WERI-Rb-1 (cell line): ENCODE data around the gene BAZ2B.

Experiments used
- DNase-seq: peaks from one replicate; pipeline ENCODE4 v3.0.0-alpha.2; 2020
- H3K27ac ChIP-seq: fragments of 250-450 bp; sonication (Bioruptor Pico); 2 replicates; pipeline ENCODE4 v1.5.1; 2020; ENCODE audit warnings: mild to moderate bottlenecking, moderate library complexity
- H3K27me3 ChIP-seq: fragments of 250-450 bp; sonication (Bioruptor Pico); 2 replicates; pipeline ENCODE4 v1.5.1; 2021; ENCODE audit warnings: mild to moderate bottlenecking, low read depth, moderate library complexity; ENCODE audit not compliant: insufficient read depth, severe bottlenecking
- H3K36me3 ChIP-seq: fragments of 250-450 bp; sonication (Bioruptor Pico); 2 replicates; pipeline ENCODE4 v1.5.1; 2020; ENCODE audit warnings: mild to moderate bottlenecking, moderate library complexity
- H3K4me3 ChIP-seq: 2 replicates; pipeline ENCODE4 v1.5.1; 2011; ENCODE audit warnings: low read depth, mild to moderate bottlenecking, control low read depth, low read length
- H3K9me3 ChIP-seq: fragments of 250-450 bp; sonication (Bioruptor Pico); 2 replicates; pipeline ENCODE4 v1.5.1; 2021; ENCODE audit warnings: mild to moderate bottlenecking, moderate library complexity; ENCODE audit not compliant: severe bottlenecking
- TF ChIP-seq, protein P1 (sequence below): IDR thresholded peaks from 2 replicates; pipeline ENCODE4 v1.5.1; 2011; ENCODE audit warnings: low read depth, mild to moderate bottlenecking, control low read depth, inconsistent platforms, low read length

BAZ2B gene

DNA sequence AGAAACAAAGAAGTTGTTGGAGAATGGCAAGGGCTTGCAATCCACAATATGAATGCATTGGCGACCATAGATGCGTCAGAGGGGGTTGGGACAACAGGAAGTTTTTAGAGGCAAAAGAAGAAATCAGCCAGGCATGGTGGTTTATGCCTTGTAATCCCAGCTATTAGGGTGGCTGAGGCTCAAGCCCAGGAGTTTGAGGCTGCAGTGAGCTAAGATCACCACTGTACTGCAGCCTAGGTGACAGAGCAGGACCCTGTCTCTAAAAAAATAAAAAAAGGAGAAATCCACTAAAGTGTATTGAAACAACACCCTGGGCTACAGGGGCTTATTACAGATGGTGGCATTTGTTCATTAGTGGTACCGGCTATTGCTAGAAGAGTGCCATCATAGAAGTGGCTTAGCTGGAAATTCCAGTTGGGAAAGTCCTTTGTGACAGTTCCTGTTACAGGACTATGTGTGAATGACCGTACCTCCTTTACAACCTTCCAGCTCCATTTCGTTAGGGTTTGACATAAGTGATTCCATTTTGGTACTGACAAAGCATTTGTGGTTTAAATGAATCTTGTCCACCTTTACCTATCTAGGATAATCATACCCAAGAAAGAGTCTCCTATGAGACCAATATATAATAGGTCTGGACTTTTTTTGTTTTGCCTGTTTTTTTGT is 319.2 kb downstream of the BAZ2B start:
- peak; percentile 18 for DNase-seq
- Histone ChIP-seq H3K36me3 (no peaks in the 10 kb centered on the region), H3K27ac (no peak overlapping the region), H3K27me3 (no peaks in the 10 kb centered on the region), H3K4me3 (no peak overlapping the region), H3K9me3 (peaks cover 5% of the 10 kb centered on the region)
- TF ChIP-seq, protein P1, sequence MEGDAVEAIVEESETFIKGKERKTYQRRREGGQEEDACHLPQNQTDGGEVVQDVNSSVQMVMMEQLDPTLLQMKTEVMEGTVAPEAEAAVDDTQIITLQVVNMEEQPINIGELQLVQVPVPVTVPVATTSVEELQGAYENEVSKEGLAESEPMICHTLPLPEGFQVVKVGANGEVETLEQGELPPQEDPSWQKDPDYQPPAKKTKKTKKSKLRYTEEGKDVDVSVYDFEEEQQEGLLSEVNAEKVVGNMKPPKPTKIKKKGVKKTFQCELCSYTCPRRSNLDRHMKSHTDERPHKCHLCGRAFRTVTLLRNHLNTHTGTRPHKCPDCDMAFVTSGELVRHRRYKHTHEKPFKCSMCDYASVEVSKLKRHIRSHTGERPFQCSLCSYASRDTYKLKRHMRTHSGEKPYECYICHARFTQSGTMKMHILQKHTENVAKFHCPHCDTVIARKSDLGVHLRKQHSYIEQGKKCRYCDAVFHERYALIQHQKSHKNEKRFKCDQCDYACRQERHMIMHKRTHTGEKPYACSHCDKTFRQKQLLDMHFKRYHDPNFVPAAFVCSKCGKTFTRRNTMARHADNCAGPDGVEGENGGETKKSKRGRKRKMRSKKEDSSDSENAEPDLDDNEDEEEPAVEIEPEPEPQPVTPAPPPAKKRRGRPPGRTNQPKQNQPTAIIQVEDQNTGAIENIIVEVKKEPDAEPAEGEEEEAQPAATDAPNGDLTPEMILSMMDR, result no peak

DNA sequence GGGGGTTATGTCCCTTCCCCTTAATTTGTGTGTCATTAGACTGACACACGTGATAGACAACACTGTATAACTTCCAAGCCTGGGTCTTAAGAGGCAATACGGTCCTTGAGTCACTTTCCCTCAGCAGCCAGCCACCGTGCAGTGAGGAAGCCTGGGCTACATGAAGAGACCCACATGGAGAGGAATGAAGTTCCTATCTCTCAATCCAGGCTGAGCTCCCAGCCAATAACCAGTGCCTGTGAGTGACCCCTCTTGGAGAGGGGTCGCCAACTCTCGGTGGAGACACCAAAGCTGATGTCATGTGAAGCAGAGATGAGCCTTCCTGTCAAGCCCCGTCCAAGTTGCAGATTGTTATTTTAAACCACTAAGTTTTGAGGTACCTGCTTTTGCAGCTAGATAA is 324.2 kb downstream of the BAZ2B start:
- no peaks in the 10 kb centered on the region for H3K36me3 ChIP-seq
- H3K4me3 ChIP-seq, result no peak overlapping the region
- H3K27me3 ChIP-seq, result no peaks in the 10 kb centered on the region
- no peak for DNase-seq
- H3K27ac ChIP-seq, result no peak overlapping the region
- no peaks in the 10 kb centered on the region for H3K9me3 ChIP-seq
- TF ChIP-seq, protein P1, result no peak

DNA sequence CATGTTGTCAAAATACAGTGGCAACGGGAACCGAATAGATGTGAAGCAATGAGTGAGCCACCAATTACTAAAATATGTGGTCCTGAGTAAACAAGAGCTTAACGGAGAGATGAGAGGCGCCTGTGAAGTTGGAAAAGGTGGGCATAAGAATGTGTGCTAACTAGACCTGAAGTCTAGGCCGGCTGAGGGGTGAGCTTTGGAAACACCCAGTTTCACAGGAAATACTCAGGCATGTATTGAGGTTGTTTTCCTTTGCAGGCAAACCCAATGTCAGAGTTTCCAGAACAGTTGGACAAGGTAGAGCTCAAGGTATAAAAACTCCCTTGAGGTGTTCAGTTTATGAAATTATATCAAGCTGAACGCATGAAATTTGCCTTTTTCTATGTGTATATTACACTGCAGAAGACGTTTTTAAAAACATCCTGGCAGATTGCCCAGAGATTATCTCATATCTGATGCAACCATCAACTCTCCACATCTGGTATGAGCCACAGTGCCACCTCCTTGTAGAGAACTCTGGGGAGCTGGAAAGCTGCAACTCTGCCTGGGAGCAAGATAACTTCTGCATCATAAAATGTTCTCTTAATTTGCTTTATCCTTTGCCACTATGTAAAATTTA is 325.9 kb downstream of the BAZ2B start:
- Histone ChIP-seq H3K27ac (no peak overlapping the region), H3K9me3 (no peaks in the 10 kb centered on the region), H3K4me3 (no peak overlapping the region), H3K36me3 (no peaks in the 10 kb centered on the region), H3K27me3 (no peaks in the 10 kb centered on the region)
- TF ChIP-seq, protein P1, result no peak
- no peak for DNase-seq

DNA sequence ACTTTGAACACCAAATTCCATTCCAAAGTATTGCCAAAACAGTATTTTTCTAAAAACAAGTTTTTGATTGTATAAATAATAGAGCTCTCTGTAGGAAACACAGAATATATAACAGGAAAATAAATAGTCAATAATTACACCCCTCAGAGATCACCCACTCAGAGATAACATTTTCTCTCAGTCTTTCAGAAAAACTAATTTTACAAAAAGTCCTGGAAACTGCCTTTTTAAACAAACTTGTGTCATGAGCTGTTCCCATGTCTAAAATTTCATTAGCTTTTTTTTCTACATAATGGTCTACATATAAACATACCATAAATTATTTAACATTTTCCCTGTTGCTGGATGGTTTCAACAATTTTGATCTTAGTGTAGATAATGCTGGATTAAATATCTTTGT is 328.6 kb downstream of the BAZ2B start:
- TF ChIP-seq, protein P1, result no peak
- H3K36me3 ChIP-seq, result no peaks in the 10 kb centered on the region
- H3K9me3 ChIP-seq, result no peaks in the 10 kb centered on the region
- no peak overlapping the region for H3K4me3 ChIP-seq
- DNase-seq, result no peak
- no peak overlapping the region; the same call in 1 of the 2 replicates for H3K27ac ChIP-seq
- no peaks in the 10 kb centered on the region for H3K27me3 ChIP-seq

DNA sequence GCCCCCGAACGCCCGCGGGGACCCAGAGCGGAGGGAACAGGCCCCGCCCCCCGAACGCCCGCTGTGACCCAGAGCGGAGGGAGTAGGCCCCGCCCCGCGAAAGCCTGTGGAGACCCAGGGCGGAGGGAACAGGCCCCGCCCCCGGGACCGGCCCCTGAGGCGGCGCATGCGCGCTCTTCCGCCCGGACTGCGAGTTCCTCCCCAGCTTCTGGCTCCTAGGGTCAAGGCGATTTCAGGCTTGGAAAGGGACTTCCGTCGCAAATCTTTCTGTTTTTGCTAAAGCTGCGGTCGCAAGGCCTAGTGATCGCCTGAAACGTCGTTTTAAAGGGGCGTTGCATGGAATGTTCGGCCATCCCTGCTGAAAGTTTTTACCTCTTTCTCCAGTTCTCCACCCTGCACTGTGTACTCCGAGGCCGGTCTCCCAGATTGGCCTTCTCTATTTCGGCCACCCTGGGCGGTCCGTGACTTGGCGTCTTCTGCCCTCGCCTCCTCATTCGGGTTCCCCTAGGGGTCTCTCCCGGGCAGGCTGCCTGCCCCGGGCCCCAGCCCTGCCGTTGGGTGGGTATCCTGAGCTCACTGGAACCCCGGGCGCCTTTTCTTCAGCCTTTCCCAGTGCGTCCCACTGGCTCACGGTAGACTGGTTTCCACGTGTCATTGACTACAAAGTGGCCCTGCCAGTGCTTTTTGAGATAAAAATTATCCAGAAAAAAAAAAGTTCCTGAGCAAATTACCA is 329.5 kb downstream of the BAZ2B start:
- H3K27me3 ChIP-seq, result no peaks in the 10 kb centered on the region
- DNase-seq, result peak; percentile 97
- peak overlapping the region; percentile 86 for H3K4me3 ChIP-seq
- H3K36me3 ChIP-seq, result no peaks in the 10 kb centered on the region
- H3K9me3 ChIP-seq, result no peaks in the 10 kb centered on the region
- TF ChIP-seq, protein P1, result no peak
- peak overlapping the region; percentile 71 for H3K27ac ChIP-seq
